Muscle of arm (tissue), 12 donors: ENCODE measurements around the gene ARHGAP4. TPM values are rescaled to one million over a fixed set of nuclear protein-coding genes. Genes with fewer than 3 reads are reported as not detected.

Experiments used
- DNase-seq: peaks from one replicate; pipeline ENCODE4 v3.0.0-alpha.2; 2013
- polyA plus RNA-seq, 12 donors: library from polyadenylated mRNA; unstranded; fragments of 120-200 nt; gene quantifications; one replicate each; pipeline ENCODE4 v1.2.1, GENCODE V29; 2013; ENCODE audit not compliant: insufficient read length in 12 of 12

The ARHGAP4 gene
- polyA plus RNA-seq, 12 donors: 13.9 to 84.8 (median 18.2) TPM; not detected in 1

GRCh38 chrX:153964105-153964504 is 38.0 kb upstream of the ARHGAP4 start:
- DNase-seq: no peak

DNA sequence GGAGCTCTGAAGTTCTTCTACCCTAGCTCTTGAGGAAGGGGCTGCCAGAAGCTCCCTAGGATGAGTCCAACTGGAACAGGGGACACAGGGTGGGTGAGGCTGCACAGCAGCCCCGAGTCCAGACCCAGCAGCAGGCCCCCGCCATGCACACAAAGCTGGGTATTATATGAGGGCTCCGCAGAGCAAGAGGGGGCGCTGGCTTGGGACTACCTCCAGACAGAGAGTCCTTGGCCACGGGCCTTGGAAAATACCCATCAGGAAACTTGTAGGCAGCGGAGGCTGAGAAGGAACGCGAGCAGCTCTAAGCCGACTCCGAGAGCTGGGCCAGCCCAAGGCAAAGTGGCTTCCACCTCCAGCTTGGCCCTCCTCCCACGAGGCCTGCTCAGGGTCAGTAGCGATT is 37.5 kb upstream of the ARHGAP4 start:
- DNase-seq: no peak

- no peak for DNase-seq
Measured at GRCh38 chrX:153961292-153961691, 35.2 kb upstream of the ARHGAP4 start.

GRCh38 chrX:153960786-153961185 is 34.7 kb upstream of the ARHGAP4 start:
- no peak for DNase-seq

GRCh38 chrX:153960077-153960476 is 34.0 kb upstream of the ARHGAP4 start:
- DNase-seq: no peak

GRCh38 chrX:153959649-153960048 is 33.6 kb upstream of the ARHGAP4 start:
- DNase-seq: no peak

- no peak for DNase-seq
Measured at GRCh38 chrX:153958605-153959004, 32.5 kb upstream of the ARHGAP4 start.

DNA sequence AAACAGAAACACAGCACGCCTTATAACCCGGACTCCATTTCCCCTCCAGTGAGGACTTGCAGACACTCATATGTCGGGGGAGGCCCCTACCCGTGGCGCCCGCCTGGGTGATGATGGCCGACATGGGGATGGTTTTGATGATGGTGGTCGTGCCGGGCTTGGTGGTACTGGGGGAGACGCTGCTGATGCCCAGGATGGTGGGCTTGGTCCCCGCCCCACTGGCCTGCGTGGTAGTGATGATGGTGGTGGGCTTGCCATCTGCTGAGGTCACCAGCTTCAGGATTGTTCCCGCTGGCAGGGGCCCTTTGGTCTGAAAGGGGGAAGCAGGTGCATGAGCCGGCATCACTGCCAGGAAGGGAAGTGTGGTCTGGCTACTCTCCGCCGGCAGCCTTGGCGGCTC is 31.2 kb upstream of the ARHGAP4 start:
- no peak for DNase-seq

DNA sequence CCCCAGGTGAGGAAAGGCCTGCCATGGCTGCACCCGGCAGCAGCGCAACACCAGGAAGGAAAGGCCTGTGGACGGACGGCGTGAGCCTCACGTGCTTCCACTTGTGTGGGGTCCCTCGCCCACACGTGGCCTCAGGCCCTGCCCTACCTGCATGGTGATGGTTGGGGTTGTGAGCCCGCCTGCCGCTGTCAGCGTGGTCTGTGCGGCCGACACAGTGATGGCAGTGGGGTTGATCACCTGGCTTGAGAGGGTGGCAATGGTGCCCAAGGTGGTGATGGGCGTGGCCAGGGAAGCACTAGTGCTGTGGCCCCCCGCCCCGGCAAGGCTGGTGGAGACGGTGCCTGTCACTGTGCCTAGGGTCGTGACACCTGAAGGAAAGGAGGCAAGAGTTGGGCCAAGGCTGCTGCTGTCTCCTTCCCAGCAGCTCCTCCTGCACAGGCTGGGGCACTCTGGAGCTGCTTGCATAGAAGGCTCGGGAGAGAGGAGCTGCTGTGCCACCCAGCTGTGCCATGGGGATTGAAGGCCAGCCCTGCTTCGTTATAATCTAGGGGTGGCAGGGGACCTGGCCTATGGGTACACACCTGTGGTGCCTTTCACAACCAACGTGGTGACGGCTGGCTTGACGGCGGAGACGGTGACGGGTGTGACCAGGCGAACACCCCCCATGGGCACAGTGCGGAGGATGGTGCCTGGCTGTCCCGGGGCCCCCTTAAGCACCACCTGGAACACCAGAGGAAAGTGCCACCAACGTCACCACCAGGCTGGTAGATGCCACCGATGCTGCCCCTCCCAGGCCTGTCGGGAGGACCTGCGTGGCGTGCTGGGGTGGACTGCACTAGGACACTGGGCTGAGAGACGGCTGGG is 30.2 kb upstream of the ARHGAP4 start:
- DNase-seq: no peak

- no peak for DNase-seq
Measured at GRCh38 chrX:153955228-153955732, 29.2 kb upstream of the ARHGAP4 start.

DNA sequence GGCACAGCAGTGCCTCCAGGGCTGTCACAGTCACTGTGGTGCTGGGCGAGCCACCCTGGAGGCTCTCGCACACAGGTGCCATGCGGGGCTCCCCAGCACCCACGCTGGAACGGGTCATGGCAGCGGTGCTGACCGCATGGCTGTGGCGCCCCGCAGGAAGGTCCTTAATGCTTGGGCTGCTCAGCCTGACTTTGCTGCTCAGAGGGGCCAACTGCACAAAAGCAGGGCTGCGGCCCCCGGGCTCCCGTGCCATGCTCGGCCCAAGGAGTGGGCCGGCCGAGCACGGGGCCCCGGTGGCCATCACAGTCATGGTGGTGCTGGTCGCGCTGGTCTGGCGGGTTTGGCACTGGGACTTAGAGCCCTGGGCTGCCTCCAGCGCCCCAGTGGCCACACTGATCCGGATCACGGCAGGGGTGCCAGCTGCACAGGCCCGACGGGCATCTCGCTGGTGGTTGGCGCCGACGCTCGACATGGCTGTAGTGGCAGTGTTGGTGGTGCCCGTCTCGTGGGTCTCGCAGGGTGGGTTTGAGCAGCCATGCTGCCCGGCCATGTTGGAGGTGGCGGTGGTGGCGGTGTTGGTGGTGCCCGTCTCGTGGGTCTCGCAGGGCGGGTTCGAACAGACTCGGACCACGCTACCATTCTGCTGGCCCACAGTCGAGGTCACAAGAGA is 28.6 kb upstream of the ARHGAP4 start:
- no peak for DNase-seq

DNA sequence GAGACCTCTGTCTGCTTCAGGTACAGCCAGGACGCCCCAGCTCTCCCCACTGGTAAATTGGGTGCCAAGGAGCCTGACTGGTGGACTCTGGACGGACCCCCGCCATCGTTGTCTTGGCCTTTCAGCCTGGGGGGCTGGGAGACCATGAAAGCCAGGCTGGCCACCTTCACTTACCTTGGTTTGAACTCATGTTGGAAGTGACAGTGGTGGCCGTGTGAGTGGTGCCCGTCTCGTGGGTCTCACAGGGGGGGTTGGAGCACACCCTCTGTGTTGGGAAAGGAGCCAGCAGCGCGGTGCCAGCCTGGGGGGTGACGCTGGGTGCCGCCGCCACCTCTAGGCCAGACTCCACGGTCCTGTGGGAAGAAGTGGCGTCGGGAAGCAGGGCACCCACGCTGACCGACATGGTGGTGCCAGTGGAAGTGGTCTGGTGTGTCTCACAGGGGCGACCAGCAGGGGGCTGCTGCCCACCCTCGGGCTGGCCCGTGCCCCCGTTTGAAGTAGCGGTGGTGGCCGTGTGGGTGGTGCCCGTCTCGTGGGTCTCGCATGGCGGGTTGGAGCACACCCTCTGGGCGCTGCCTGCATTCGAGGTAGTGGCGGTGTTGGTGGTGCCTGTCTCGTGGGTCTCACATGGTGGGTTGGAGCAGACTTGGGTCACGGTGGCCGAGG is 28.0 kb upstream of the ARHGAP4 start:
- DNase-seq: no peak

DNA sequence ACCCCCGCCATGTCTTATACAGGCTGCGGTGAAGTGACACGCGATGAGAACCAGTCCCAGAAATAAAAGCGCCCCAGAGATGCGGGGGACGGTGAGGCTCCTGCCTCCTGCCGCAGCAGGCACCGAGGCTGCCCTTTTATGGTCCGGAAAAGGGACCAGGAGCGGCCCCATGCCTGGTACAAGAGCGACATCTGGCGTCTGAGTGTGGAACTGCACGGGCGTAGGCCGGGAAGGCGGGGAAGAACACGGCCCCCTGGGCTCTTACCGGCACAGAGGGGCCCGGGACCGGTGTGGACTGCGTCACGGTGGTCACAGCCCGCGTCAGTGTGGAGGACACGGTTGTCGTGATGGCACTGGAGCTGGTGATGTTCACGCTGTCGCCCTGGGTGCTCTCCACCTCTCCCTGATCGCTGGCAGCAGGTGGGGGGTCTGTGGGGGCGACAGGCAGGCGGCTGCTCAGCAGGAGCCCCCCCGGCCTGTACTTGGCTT is 27.3 kb upstream of the ARHGAP4 start:
- DNase-seq: peak; percentile 70

DNA sequence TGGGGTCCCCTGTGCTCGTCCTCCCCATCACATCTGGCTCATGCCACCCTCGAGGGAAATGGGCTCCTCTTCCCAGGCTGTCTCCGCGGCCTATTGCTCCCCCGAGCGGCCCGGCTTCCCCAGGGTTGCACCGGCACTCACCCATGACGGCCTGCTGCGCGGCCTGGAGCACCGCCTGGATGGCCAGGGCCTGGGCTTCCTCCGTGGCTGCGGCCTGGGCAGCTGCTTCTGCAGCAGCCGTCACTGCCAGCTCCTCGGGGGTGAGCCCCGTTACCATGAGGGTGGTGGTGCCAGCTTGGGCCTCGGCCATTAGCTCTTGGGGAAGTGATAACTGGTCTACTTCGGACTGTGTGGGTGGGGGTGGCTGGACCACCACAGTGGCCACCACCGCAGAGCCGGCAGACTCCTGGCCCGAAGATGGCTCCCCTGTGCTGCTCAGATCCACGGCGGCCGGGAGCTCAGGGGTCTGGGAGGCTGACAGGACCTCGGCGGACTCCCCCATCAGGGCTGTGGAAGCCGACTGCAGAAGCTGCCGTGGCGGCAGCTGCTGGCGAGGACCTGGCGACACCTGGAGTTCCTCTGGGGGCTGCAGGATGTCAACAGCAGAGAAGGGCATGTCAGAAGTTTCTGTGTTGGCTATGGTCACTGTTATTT is 26.4 kb upstream of the ARHGAP4 start:
- DNase-seq: no peak

DNA sequence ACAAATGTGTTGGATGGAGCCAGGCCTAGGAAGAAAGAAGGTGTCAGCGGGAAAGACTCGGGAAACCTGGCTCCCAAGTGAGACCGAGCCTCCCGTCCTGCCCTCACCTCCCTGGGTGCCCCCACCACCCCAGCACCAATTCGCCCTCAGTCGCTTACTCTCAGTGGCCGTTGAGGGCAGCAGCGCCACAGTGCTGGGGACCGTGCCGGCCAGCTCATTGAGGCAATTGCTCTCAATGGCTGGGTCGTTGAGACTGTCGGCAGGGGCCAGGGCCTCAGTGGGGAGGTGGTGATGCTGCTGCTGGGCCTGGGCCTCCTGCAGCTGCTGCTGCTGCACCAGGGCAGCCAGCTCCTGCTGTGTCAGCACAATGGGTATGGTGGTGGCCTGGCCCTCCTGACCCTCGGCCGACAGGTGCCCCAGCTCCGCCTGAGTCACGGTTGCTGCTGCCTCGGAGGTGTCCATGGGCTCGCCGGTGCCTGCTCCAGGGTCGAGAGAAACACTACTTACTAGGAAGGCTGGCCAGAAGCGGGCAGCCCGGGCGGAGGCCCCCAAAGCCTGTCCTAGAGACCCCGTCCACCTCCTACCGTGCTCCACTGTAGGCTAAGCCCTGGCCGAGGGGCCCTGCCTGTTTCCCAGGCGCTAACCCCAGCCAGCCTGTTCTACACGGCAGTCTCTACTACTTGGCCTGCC is 25.8 kb upstream of the ARHGAP4 start:
- DNase-seq: no peak

GRCh38 chrX:153950127-153950526 is 24.1 kb upstream of the ARHGAP4 start:
- no peak for DNase-seq

- no peak for DNase-seq
Measured at GRCh38 chrX:153948847-153949805, 23.1 kb upstream of the ARHGAP4 start.

- no peak for DNase-seq
Measured at GRCh38 chrX:153948002-153948466, 22.0 kb upstream of the ARHGAP4 start.

- peak; percentile 56 for DNase-seq
Measured at GRCh38 chrX:153947009-153947769, 21.1 kb upstream of the ARHGAP4 start.
